Measurements from ENCODE around the gene ITGA11.

ITGA11 gene, protein sequence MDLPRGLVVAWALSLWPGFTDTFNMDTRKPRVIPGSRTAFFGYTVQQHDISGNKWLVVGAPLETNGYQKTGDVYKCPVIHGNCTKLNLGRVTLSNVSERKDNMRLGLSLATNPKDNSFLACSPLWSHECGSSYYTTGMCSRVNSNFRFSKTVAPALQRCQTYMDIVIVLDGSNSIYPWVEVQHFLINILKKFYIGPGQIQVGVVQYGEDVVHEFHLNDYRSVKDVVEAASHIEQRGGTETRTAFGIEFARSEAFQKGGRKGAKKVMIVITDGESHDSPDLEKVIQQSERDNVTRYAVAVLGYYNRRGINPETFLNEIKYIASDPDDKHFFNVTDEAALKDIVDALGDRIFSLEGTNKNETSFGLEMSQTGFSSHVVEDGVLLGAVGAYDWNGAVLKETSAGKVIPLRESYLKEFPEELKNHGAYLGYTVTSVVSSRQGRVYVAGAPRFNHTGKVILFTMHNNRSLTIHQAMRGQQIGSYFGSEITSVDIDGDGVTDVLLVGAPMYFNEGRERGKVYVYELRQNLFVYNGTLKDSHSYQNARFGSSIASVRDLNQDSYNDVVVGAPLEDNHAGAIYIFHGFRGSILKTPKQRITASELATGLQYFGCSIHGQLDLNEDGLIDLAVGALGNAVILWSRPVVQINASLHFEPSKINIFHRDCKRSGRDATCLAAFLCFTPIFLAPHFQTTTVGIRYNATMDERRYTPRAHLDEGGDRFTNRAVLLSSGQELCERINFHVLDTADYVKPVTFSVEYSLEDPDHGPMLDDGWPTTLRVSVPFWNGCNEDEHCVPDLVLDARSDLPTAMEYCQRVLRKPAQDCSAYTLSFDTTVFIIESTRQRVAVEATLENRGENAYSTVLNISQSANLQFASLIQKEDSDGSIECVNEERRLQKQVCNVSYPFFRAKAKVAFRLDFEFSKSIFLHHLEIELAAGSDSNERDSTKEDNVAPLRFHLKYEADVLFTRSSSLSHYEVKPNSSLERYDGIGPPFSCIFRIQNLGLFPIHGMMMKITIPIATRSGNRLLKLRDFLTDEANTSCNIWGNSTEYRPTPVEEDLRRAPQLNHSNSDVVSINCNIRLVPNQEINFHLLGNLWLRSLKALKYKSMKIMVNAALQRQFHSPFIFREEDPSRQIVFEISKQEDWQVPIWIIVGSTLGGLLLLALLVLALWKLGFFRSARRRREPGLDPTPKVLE

DNA sequence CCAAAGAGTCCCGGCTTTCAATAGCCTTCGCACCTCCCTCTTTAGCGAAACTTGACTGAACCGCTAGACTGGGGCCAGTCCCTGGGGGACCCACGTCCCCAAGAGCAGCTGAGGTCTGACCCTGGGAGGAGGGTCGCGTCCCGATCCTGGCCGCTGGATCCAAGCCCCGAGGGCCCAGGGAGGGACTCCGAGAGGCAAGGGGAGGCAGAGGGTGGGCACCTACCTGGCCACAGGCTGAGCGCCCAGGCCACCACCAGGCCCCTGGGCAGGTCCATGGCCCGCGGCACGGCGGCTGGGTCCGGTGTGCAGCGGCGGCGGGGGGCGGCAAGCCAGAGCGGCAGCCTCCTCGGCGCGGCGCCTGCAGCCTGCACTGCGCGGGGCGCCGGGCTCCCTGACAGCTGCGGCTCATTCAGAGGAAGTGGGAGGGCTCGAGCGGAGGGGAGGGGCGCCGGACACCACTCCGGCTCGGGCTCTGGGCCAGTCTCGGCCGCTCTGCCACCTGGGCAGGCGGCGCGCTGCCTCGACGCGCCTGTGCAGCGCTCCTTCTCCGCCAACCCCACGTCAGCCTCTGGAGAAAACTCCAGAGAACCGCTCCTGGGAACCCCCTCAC is at the start of gene ITGA11:
TSS of gene ITGA11 (minus strand) at position 372 of the 610 bp plus-strand sequence. CDS start at position 275, 97 bp downstream.
- DNase-seq (ENCODE audit: low read depth in 2 of 2) = no peak

DNA sequence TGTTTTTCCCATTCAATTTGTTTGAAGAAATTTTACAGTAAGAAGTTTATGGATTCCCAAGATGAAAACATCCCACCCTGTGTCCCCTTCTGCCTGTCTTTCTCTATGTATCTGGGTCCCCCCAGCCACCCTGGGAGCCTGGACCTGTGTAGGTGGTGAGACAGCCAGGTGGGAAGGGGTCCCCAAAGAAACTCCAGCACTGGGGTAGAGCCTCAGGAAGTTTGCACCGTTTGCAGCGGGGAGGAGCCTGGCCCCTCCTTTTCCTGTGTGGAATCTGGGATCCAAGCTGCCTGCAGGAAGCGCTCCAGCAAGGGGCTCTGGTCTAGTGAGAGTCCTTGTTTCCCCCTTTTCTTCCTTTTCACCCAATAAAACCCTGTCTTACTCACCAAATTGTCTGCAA is 49.4 kb upstream of the ITGA11 start:
- no peak for DNase-seq (ENCODE audit: low read depth in 2 of 2)

- DNase-seq (ENCODE audit: low read depth in 2 of 2) = no peak
These were observed 48.3 kb upstream of the ITGA11 start for GRCh38 chr15:68480296-68480695.

DNA sequence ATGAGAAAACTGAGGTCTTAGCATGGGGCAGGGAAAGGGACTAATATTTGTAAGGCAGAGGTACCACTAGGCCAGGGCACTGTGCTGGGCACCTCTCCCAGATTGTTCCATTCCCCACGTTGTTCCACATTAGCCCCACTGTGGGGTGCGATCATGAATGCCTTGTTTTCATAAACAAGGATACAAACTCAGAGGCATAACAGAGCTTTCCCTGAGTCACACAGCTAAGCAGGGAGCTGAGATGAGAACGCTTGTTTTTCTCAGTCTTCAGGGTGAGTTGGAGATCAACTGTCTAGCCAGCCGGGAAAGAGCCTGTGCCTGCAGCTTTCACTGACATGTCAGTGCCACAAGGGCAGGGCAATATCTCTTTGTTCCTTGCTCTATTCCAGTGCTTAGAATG is 47.9 kb upstream of the ITGA11 start:
- DNase-seq (ENCODE audit: low read depth in 2 of 2) = no peak

DNA sequence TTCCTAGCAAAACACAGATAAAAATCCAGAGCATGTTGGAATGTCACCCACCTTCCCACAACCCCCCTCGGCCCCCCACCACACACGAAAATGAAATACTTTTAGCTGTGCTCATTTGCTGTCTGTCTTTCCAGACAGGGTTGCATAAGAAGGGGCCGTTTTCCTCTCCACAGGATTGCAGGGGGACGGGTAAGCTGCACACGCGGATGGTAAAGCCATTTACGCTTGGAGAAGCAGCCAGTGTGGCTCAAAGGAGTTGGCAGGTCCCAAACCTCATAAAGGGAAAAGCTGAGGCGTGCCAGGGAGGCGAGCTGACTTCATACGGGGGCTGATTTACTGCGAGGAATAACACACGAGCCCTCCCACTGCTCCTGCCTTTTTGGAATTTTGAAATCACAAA is 47.4 kb upstream of the ITGA11 start:
- DNase-seq (ENCODE audit: low read depth in 2 of 2) = no peak

- no peak for DNase-seq (ENCODE audit: low read depth in 2 of 2)
These were observed 46.9 kb upstream of the ITGA11 start for GRCh38 chr15:68478853-68479252.

DNA sequence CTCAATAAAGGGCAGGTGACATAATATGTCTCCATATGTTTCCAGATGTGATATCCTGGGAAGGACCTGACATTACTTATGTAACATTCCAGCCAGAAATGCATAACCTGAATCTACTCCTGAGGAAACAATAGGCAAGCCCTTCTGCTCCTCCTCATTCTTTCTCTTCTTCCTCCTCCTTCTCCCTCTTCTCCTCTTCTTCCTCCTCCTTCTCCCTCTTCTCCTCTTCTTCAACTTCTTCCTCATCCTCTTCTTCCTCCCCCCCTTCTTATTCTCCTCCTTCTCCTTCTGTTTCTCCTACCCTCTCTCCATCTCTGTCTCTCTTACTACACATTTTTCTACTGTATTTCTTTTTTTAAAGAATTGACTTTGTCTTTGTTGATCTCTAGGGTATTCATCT is 43.5 kb upstream of the ITGA11 start:
- no peak for DNase-seq (ENCODE audit: low read depth in 2 of 2)

DNA sequence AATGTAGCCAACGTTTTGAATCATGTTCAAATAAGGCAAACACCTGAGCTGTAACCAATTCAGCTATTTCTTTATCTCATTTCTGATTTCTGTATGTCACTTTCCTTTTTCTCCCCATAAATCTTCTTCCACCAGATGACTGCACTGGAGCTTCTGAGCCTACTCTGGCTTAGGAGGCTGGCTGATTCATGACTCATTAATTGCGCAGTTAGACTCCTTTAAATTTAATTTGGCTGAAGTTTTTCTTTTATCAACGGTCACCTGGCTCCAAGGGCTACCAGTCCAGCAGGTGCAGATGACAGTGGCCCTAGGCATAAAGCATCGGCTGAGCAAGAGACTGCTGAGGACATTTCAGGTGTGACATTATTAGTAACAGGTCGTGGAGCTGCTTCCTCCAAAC is 39.6 kb upstream of the ITGA11 start:
- DNase-seq (ENCODE audit: low read depth in 2 of 2) = no peak

GRCh38 chr15:68470976-68471375 is 39.0 kb upstream of the ITGA11 start:
- DNase-seq (ENCODE audit: low read depth in 2 of 2) = no peak

- DNase-seq (ENCODE audit: low read depth in 2 of 2) = no peak
These were observed 38.2 kb upstream of the ITGA11 start for GRCh38 chr15:68470049-68470742.

GRCh38 chr15:68469162-68470048 is 37.4 kb upstream of the ITGA11 start:
- DNase-seq (ENCODE audit: low read depth in 2 of 2) = no peak

GRCh38 chr15:68466876-68467275 is 34.9 kb upstream of the ITGA11 start:
- DNase-seq (ENCODE audit: low read depth in 2 of 2) = no peak

DNA sequence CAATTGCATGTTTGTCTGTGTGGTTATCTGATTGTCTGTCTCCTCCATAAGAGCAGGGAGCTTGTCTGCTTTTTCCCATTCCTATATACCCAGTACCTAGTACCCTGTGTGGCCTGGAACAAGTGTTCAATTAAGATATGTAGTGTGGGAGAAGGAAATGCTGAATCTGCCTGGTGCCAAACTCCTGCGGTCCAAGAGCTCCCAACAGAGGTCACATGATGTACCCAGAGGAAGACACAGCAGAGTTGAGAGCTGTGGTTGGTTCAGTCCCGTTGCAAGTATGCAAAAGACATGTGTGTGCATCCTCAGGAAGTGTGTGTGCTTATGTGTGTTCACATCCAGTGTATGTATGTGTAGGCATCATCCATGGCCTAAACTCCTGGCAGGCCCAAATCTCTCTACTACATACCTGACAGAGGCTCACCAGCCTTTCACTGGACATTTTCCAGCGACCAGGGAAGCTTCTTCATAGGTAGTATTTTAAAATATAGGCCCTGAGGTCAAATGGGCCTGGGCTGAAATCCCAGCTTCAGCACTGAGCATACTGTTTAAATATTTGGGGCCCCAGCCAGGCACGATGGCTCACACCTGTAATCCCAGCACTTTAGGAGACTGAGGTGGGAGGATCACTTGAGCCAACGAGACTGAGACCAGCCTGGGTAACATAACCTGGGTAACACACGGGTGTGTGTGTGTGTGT is 34.0 kb upstream of the ITGA11 start:
- no peak for DNase-seq (ENCODE audit: low read depth in 2 of 2)

DNA sequence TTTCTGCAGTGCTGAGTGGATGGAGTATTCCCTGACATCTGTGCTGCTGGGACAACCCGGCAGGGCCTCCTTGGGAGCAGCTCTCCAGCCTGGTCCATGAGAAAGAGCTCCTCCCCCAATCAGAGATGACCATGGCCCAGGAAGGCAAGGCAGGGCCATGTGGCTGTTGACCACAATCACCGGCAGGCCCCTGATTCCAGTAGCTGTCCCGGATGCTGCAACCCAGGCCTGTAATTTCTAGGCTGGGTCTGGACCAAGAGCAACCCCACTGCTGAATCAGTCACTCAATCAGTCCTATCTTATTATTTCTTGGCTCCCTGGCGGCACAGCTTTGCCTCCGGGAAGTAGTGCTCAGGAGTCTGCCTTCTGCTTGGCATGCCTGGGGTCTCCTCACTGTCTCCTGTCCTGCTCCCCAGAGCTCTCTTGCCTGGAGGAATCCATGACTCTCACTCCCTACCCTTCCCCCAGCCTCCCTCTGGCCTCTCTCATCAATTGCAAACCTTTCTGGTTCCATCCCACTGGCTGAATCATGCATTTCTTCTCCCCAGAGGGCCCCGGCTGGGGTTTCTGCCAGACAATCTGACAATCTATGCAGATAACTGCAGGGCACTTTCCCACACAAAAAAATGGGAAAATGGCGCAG is 32.6 kb upstream of the ITGA11 start:
- DNase-seq (ENCODE audit: low read depth in 2 of 2) = no peak

DNA sequence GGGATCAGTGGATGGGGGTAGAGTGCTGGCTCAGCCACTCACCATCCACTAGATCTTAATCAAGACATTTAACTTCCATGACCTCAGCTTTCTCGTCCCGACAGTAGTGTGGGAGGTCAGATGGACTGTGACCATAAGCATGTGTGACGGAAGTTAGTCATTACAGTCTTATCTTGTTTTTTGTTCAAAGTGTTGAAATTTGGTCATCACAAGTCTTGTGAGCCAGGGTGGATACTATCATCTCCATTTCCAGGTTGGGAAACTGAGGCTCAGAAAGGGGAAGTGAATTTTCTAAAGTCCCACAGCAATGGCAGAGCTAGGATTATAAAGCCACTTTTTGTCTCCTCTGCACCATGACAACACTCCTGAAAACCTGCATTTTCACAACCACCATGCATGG is 32.0 kb upstream of the ITGA11 start:
- DNase-seq (ENCODE audit: low read depth in 2 of 2) = no peak

- DNase-seq (ENCODE audit: low read depth in 2 of 2) = no peak
These were observed 31.5 kb upstream of the ITGA11 start for GRCh38 chr15:68463444-68463843.

DNA sequence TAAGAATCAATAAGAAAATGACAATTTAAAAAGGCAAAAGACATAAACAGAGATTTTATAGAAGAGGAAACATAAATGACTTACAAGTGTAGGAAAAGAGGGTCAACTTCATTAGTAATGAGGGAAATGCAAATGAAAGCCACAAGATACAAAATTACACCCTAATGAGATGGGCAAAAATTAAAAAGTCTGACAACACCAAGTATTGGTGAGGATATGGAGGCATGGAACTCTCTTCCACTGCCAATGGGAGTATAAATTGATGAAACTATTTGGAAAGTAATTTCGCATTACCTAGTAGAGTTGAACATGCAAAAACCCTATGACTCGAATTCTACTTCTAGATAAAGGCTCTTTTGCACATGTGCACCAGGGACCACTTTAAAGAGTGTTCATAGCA is 28.2 kb upstream of the ITGA11 start:
- no peak for DNase-seq (ENCODE audit: low read depth in 2 of 2)

GRCh38 chr15:68450192-68450591 is 18.2 kb upstream of the ITGA11 start:
- no peak for DNase-seq (ENCODE audit: low read depth in 2 of 2)

DNA sequence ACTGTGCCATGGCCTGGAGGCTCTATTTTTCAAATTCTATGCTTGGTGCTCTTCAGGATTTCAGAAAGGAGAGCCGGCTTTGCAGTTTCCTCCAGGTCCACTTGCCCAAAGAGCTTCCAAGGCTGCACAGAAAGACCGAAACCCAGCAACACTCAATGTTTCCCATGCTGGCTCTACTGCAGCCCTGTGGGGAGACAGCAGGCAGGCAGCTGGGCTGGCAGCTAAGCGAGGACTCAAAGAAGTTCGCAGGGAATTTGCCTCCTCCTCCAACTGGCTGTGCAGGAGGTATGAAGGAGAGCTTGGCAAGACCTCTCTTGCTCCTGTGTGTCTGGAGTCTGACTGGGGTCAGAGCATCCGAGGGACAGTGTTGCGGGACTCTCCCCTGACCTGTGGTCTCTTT is 17.4 kb upstream of the ITGA11 start:
- DNase-seq (ENCODE audit: low read depth in 2 of 2) = no peak
